Measurements from ENCODE around the gene PSMA4.
"Not testable (repeated sequence)": the region's sequence is repeated elsewhere in the genome, so short reads cannot be mapped to it uniquely, and the experiment has no call there.

The PSMA4 gene

DNA sequence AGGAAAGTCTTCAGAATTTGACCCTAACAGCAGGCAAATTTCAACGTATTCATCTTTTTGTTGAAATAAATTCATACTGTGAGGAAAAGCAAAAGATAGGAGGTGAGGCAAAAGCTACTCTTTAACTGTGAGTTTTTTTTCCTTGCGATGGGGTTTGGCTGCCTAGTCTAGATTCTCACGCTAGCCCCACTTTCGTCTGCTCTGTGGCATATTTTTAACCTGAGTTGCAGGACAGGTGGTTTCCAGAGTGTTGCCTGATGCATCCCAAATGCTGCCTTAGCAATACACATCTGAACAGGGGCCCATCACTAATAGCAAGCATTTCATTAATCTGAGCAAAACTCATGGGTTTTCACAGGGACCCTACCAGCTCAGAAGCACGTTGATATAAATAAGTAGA lies 11.7 kb downstream of the PSMA4 start:
- no peak for DNase-seq (ENCODE audit: low spot score)

DNA sequence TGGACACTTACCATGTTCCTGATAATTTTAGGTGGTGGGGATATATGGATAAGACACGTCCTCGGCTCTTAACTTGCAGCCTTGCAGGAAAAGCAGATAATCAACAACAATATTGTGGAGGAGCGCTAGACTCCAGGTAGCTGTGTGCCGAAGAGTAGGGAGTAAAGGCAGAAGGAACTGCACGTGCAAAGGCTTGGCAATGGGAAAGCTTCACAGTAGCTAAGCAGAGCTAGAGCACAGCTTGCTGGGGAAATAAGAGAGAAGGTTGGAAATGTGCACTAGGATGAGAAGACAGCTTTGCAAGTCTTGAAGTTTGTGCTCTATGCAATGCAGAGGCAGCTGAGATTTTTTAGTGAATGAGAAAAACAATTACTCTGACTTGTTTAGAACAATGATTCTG lies 12.4 kb downstream of the PSMA4 start:
- DNase-seq (ENCODE audit: low spot score) = no peak

DNA sequence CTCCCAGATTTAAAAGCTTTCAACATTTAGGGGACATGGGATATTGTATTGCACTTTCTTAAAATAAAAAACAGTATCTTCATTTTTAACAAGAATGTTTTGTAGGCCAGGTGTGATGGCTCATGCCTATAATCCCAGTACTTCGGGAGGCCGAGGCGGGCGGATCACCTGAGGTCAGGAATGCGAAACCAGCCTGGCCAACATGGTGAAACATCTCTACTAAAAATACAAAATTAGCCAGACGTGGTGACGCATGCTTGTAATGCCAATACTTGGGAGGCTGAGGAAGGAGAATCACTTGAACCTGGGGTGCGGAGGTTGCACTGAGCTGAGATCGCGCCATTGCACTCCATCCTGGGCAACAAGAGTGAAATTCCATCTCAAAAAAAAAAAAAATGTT lies 20.0 kb downstream of the PSMA4 start:
- DNase-seq (ENCODE audit: low spot score) = not testable (repeated sequence)

DNA sequence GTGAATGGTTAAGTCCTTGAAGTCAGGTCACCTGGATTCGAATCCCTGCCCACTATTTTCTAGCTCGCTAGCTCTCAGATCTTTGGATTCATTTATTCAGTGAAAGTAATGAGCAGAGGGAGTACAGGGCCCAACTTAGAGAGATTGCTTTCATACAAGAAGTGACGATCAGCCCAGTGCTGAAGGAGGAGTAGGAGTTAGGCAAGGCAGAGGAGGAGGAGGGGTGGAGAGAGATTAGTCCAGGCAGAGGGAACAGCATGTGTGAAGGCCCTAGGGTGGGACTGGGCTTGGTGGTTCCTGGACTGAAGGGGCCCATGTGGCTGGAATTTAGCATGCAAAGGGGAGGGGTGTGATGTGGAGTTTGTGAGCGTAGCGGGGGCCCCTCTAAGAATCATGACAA lies 21.2 kb downstream of the PSMA4 start:
- DNase-seq (ENCODE audit: low spot score) = no peak

DNA sequence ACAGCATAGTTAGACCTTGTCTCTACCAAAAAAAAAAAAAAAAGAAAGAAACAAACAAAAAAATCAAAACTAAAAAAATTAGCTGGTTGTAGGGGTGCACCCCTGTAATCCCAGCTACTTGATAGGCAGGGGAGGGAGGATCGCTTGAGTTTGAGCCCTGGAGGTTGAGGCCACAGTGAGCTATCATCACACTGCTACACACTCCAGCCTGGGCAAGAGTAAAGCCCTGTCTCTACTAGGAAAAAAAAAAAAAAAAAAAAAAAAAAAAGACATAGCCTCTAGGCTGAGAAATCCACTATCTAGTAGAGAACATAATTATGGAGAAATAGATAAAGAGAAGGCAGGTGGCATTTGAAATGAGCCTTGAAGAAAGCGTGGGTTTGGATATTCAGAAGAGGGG lies 22.8 kb downstream of the PSMA4 start:
- no peak for DNase-seq (ENCODE audit: low spot score)

DNA sequence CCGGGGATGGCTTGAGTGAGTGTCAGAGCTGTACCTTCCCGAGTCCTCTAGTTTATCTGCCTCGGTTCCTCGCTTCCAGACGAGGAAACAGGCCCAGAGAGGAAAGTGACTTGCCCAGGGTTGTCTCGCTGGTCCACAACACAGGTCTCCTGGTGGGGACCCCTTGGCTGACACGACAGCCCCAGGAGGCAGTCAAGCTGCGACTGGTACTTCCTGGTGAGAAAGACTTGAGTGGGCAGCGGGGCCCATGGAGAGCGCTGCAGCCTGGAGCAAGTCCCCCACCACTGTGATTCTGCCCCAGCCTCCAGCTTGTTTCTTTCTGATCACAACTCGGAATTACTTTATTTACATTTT lies 24.5 kb downstream of the PSMA4 start:
- DNase-seq (ENCODE audit: low spot score) = no peak

DNA sequence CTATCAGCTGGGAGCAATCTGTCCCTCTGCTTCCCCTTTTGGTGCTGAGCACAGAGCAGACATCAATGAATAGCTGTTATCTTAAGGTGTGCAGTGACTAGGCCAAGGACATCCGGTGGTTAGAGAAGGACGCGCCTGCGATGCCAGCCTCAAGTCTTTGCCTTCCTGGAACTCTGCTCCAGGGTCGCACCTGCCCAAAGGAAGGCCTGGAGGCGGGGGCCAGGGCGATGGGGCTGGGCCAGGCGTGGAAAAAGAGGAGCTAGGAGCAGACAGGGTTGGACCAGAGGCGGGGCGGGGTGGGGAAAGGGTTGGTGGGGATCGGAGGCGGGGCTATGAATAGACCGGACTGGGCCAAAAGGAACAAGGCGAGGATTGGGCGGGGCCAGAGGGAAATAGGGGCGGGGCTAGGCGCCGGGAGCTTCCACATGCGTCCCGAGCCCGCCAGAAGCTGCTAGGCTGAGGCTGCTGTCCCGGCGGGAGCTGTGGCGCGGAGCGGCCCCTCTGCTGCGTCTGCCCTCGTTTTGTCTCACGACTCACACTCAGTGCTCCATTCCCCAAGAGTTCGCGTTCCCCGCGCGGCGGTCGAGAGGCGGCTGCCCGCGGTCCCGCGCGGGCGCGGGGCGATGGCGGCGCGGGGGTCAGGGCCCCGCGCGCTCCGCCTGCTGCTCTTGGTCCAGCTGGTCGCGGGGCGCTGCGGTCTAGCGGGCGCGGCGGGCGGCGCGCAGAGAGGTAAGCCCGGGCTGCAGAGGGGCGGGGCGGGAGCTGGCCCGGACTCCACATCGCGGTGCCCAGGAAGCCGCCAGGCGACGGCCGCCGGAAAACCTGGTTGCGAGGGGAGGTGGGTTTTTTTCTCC lies 25.1 kb downstream of the PSMA4 start, which contains the start of gene CHRNA5:
TSS of gene CHRNA5 (plus strand) at position 424 of the 854 bp plus-strand sequence. CDS start at position 624, 200 bp downstream.
- peak; percentile 40 for DNase-seq (ENCODE audit: low spot score)

DNA sequence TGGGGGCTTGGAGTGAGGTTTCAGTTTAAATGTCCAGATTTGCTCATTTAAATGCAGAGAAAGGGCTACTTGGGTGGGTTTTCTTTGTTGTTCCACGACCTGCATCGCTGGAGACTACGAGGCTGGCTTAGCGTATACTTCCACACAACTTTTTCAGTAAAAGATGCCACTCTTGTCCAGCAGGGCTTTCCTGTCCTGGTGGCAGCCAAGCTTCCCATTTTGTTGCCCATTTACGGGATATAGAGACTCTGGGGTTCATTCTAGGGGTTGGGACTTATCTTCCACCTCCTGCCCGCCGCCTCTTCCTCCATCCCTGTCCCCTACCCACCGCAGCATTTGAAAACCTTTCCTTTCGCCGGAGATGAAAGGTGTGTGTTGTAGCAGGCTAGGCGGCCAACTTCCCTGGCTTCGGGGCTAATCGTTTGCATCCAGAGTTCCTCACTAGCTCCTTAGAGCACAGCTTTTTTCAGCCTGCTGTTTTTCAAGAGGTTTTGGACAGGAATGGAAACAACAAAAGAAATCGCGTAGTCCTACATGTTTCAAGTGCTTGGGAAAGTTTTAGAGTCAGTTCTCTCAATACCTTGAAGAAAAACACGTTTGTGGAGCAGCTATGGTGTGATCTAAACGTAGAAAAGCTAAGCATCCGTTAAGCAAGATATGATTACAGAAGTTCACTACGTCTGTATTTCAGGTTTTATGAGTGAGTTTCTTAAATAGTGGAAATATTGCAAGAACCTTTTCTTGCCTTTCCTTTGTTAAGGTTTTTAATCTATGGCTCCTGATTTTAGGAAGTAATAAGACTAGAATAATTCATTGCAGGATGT lies 25.9 kb downstream of the PSMA4 start:
- DNase-seq (ENCODE audit: low spot score) = no peak

DNA sequence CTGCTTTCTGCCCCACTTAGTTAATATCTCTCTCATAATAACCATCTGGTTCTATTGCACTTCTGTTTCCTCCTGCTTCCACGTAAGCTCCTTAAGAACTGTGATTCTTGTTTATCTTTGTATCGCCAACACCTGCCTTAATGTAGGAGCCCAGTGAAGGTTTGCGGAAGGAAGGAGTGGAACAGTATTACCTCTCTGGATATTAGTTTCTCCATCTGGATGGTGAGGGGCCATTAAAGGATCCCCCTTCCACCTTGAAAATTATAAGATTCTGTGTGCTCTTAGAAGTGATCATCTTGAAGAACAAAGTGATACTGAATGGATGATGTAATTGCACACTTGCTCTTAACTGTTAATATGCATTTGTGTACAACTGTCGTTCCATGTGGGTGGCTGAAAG lies 27.3 kb downstream of the PSMA4 start:
- no peak for DNase-seq (ENCODE audit: low spot score)

DNA sequence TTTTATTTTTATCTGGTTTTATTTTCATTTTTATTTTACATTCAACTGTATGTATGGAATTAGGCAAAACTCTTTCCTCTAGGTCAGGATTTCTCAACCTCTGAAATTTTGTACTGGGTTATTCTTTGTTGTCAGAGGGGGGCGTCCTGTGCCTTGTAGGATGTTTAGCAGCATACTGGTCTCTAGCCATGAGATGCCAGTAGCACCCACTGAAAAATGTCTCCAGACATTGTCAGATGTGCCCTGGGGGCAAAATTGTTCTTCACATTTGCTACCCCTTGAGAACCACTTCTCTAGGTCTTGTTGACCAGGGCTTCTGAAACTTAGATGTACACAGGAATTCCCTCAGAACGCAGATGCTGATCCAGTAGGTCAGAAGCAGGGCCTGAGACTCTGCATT lies 30.5 kb downstream of the PSMA4 start:
- DNase-seq (ENCODE audit: low spot score) = peak; percentile 15

DNA sequence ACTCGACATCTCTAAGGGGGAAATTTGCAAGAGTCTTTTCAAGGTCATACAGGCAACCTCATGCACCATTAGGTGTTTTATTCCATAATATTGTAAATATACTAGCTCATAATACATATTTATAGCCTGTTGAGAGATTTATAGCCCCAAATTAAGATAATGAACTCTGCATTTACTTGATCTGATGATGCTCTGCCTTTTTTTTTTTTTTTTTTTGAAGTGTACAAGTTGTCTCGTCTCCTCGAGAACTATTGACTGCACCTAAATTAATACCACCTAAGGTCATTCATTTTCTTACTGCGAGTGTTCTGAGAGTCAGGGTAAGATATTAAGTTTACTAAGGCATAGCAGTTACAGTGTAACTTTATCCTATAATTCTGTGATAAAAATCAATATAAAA lies 31.1 kb downstream of the PSMA4 start:
- DNase-seq (ENCODE audit: low spot score) = no peak

DNA sequence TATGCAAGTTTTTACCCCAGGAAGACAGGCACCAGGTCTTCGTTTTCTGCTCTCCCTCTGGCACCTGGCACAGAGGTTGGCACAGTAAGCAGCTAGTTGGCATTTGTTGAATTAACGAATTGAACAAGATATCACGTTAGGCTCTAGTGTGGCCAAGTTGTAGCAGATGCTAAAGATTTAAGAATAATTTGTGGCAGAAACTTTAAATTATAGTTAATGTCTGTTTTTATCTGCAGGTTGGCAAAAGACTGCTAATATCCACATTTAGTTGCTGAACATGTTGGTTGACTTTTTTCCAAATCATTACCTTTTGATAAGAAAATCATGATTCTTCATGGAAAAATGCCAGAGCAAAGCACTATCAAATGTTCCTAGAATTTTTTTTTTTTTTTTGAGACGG lies 33.2 kb downstream of the PSMA4 start:
- no peak for DNase-seq (ENCODE audit: low spot score)

DNA sequence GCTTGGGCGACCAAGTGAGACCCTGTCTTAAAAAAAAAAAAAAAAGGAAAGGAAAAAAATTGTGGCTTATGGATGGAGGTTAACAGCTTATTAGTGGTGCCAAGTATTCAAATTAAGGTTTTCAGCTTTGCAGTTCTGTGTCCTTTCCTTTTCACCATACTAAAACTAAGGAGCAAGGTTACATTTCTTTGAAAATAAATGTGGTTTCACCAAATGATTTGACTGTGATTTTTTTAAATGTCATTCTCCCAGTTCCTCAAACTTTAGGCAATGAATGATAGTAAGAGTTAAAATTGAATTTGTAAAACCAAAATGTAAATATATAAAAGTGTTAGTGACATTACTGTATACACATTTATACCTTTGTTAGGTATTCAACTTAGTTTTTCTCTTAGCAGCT lies 34.7 kb downstream of the PSMA4 start:
- DNase-seq (ENCODE audit: low spot score) = no peak

DNA sequence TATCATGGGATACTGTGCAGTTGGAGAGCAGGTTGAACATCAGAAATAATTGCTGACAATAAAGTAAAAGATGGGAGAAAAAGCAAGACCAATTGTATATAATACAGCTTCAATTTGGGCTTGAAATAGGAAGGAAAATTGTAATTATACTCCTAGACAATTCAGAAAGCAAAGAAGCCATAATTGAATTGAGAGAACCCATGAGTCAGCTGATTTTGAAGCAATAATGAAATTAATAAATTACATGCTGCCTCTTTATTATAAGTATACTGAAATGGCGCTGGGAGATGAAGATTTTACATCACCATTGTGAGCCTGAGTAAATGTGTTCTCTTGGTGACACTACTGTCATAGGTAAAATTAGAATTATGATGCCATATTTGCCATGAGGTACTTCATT lies 57.3 kb downstream of the PSMA4 start:
- DNase-seq (ENCODE audit: low spot score) = no peak

DNA sequence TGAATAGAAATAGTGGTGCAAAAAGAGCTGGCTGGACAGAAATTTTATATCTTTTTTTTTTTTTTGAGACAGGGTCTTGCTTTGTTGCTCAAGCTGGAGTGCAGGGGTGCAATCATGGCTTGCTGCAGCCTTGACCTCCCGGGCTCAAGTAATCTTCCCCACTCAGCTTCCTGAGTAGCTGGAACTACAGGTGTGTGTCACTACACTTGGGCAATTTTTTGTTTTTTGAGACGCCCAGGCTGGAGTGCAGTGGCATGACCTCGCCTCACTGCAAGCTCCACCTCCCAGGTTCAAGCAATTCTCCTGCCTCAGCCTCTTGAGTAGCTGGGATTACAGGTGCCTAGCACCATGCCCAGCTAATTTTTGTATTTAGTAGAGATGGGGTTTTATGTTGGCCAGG lies 58.1 kb downstream of the PSMA4 start:
- no peak for DNase-seq (ENCODE audit: low spot score)

DNA sequence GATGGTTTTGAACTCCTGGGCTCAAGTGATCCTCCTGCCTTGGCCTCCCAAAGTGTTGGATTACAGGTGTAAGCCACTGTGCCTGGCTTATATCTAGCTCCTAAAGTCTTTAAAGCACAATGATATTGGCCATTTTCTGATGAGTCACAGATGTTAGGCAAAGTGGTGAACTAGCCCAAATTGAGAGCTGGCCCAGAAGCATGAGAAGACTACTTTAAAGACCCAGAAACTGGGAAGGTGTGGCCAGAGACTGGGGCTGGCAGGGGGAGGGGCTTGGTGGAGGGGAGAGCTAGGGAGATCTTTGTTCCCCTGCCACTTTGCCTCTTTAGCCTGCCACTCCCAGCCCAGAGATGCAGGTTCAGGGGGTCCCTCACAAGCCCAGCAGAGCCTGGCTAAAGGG lies 58.9 kb downstream of the PSMA4 start:
- DNase-seq (ENCODE audit: low spot score) = no peak
